Fibroblast of lung (primary cell): Measurements from ENCODE around the gene ARHGAP45. TPM values are rescaled to one million over a fixed set of nuclear protein-coding genes. Genes with fewer than 3 reads are reported as not detected.

Experiments
- DNase-seq, 2 donors: peaks; one replicate each; pipeline versions ENCODE4 v3.0.0 to v3.0.0-alpha.2; 2010; ENCODE audit warnings: low read depth in 2 of 2
- H2AFZ ChIP-seq: 2 replicates; pipeline ENCODE4 v1.5.1; 2012; ENCODE audit warnings: low read length, control low read depth, inconsistent platforms
- H3K27ac ChIP-seq: 2 replicates; pipeline ENCODE4 v1.5.1; 2011; ENCODE audit warnings: low read length, control low read depth; ENCODE audit not compliant: insufficient read depth
- H3K27me3 ChIP-seq: 2 replicates; pipeline ENCODE4 v1.5.1; 2011; ENCODE audit warnings: mild to moderate bottlenecking, low read length; ENCODE audit not compliant: control insufficient read depth, insufficient read depth
- H3K36me3 ChIP-seq: 2 replicates; pipeline ENCODE4 v1.5.1; 2011; ENCODE audit warnings: low read length; ENCODE audit not compliant: control insufficient read depth, insufficient read depth
- H3K4me1 ChIP-seq: 2 replicates; pipeline ENCODE4 v1.5.1; 2011; ENCODE audit warnings: low read length; ENCODE audit not compliant: control insufficient read depth, insufficient read depth; ENCODE audit errors: extremely low read depth
- H3K4me2 ChIP-seq: 2 replicates; pipeline ENCODE4 v1.5.1; 2011; ENCODE audit warnings: low read length, control low read depth; ENCODE audit not compliant: insufficient read depth; ENCODE audit errors: extremely low read depth
- H3K4me3 ChIP-seq, 4 experiments: fragments of 200-600 bp in 1 of 4; sonication (generic) in 1 of 4; replicated peaks in 1 of 4; 2 replicates each; pipeline ENCODE4 v1.5.1; 2011 to 2016; ENCODE audit warnings: low read length in 4 of 4, low read depth in 3 of 4, mild to moderate bottlenecking in 3 of 4, control low read depth in 2 of 4, inconsistent platforms in 1 of 4, mixed read lengths in 1 of 4; ENCODE audit not compliant: insufficient read depth in 1 of 4; ENCODE audit errors: control extremely low read depth in 1 of 4
- H3K79me2 ChIP-seq: 2 replicates; pipeline ENCODE4 v1.5.1; 2012; ENCODE audit warnings: mild to moderate bottlenecking, low read length, inconsistent platforms; ENCODE audit not compliant: control insufficient read depth, insufficient read depth
- H3K9ac ChIP-seq: 2 replicates; pipeline ENCODE4 v1.5.1; 2011; ENCODE audit warnings: mild to moderate bottlenecking, low read length, control low read depth; ENCODE audit not compliant: insufficient read depth
- H3K9me3 ChIP-seq: 2 replicates; pipeline ENCODE4 v1.5.1; 2012; ENCODE audit warnings: low read depth, low read length; ENCODE audit not compliant: control insufficient read depth, insufficient read depth
- H4K20me1 ChIP-seq: 2 replicates; pipeline ENCODE4 v1.5.1; 2011; ENCODE audit warnings: low read length; ENCODE audit not compliant: control insufficient read depth, insufficient read depth; ENCODE audit errors: extremely low read depth
- CTCF ChIP-seq, 2 donors: IDR thresholded peaks in 1 of 2; conservative IDR thresholded peaks in 1 of 2; 1 replicate in 1 of 2; 2 replicates in 1 of 2; pipeline ENCODE4 v1.5.1; 2011 to 2012; ENCODE audit warnings: low read length in 2 of 2, control low read depth in 1 of 2, inconsistent platforms in 1 of 2, low read depth in 1 of 2, mild to moderate bottlenecking in 1 of 2
- EZH2 ChIP-seq: IDR thresholded peaks from 2 replicates; pipeline ENCODE4 v1.5.1; 2012; ENCODE audit warnings: low read length, control low read depth, mild to moderate bottlenecking; ENCODE audit errors: missing control alignments
- polyA plus RNA-seq, 2 donors: library from polyadenylated mRNA; depleted of rRNA in 1 of 2; stranded (reverse) in 1 of 2; unstranded in 1 of 2; fragments of >200 nt; gene quantifications; 2 replicates each; pipeline ENCODE4 v1.2.1, GENCODE V29; 2011 to 2012; ENCODE audit warnings: missing spikeins in 1 of 2
- total RNA-seq: library from RNA; depleted of rRNA; stranded (reverse); fragments of >200 nt; gene quantifications from 2 replicates; pipeline ENCODE4 v1.2.1, GENCODE V29; 2014

ARHGAP45 gene
- total and polyA plus RNA-seq, 2 donors (not counting 1 experiment from before 2014, with no cell fraction given): 0.42 to 1.8 TPM

GRCh38 chr19:1038978-1039645 is 27.9 kb upstream of the ARHGAP45 start:
- Histone ChIP-seq H3K4me2 (peak overlapping the region; percentile 71), H3K4me3 (peak overlapping the region in 1 of 4 experiments; percentile 67), H3K4me1 (peaks cover 26% of the 10 kb centered on the region), H2AFZ (no peak overlapping the region), H3K79me2 (peaks cover 3% of the 10 kb centered on the region), H3K36me3 (peaks cover 18% of the 10 kb centered on the region), H3K27me3 (no peaks in the 10 kb centered on the region), H3K27ac (peak overlapping the region; percentile 38), H4K20me1 (no peaks in the 10 kb centered on the region), H3K9ac (peak overlapping the region; percentile 23), H3K9me3 (no peaks in the 10 kb centered on the region)
- peak; percentile 36 to 44 for DNase-seq
- TF ChIP-seq CTCF (conservative IDR thresholded peaks at IDR 0.05 in 1 of 2, IDR thresholded peaks at IDR 0.05 in 1 of 2; ENCODE audit: low read depth in 1 of 2, low read length in 2 of 2) (no peak), EZH2 (no peak)

- DNase-seq: peak; percentile 97
- Histone ChIP-seq H3K4me2 (peak within 1 kb of the TSS; percentile 93), H2AFZ (no peak within 1 kb of the TSS), H4K20me1 (no peaks in the 10 kb centered on the region), H3K9ac (peak within 1 kb of the TSS; percentile 46), H3K27ac (peak within 1 kb of the TSS; percentile 38), H3K36me3 (peaks cover 19% of the 10 kb centered on the region), H3K27me3 (no peaks in the 10 kb centered on the region), H3K4me1 (peaks cover 26% of the 10 kb centered on the region), H3K79me2 (peaks cover 3% of the 10 kb centered on the region), H3K9me3 (no peaks in the 10 kb centered on the region), H3K4me3 (peak within 1 kb of the TSS; percentile 53 to 67 (median 58))
- no peak for TF ChIP-seq EZH2
- TF ChIP-seq CTCF (conservative IDR thresholded peaks at IDR 0.05 in 1 of 2, IDR thresholded peaks at IDR 0.05 in 1 of 2; ENCODE audit: low read depth in 1 of 2, low read length in 2 of 2): no peak
Observed at GRCh38 chr19:1039646-1040475, 27.1 kb upstream of the ARHGAP45 start, which contains the start of gene ABCA7. TSS of gene ABCA7 (plus strand) at chr19:1040107. CDS start at chr19:1041362, 1,255 bp downstream.
